T-helper 1 cell treated with Interleukin-12 subunit alpha and Interleukin-12 subunit beta and Interleukin-4 antibody, amounts not matched to agents 30 μg/mL and 1 μg/mL, for 36 hours (primary cell): Measurements from ENCODE around the gene CARD9.

ENCODE experiments used
- H3K27ac Mint-ChIP-seq: one replicate; pipeline ENCODE4 v1.8.0; 2021; ENCODE audit warnings: mild to moderate bottlenecking, mixed read lengths
- H3K27me3 Mint-ChIP-seq: one replicate; pipeline ENCODE4 v1.8.0; 2021; ENCODE audit warnings: low read depth, mixed read lengths
- H3K36me3 Mint-ChIP-seq: one replicate; pipeline ENCODE4 v1.8.0; 2021; ENCODE audit warnings: low read depth, mixed read lengths
- H3K4me1 Mint-ChIP-seq: one replicate; pipeline ENCODE4 v1.8.0; 2021; ENCODE audit warnings: low read depth, mixed read lengths
- H3K4me3 Mint-ChIP-seq: one replicate; pipeline ENCODE4 v1.8.0; 2021; ENCODE audit warnings: mild to moderate bottlenecking, moderate library complexity, mixed read lengths
- H3K9me3 Mint-ChIP-seq: one replicate; pipeline ENCODE4 v1.8.0; 2021; ENCODE audit warnings: mixed read lengths

Gene CARD9

DNA sequence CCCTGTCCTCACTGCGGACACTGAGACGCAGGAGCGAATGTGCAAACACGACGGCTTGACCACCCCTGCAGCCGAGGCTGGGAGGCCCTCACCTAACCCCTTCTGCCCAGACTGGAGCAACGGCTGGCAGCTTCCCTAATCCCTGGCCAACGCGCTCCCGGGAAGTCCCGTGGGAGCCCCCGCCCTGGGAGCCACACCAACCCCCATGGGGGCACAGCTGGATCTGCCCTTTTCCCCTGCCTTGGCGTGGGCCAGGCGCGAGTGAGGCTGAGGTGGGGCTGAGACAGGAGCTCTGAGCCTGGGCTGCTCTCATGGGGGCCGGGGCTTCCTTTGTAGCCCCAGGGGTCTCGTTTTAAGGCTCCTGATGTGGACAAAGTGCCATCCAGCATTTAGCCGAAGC lies 5.3 kb downstream of the CARD9 start:
- Mint-ChIP-seq H3K27ac (no peak overlapping the region), H3K9me3 (no peaks in the 10 kb centered on the region), H3K4me1 (peaks cover 3% of the 10 kb centered on the region), H3K4me3 (no peak overlapping the region), H3K27me3 (no peaks in the 10 kb centered on the region), H3K36me3 (no peaks in the 10 kb centered on the region)

DNA sequence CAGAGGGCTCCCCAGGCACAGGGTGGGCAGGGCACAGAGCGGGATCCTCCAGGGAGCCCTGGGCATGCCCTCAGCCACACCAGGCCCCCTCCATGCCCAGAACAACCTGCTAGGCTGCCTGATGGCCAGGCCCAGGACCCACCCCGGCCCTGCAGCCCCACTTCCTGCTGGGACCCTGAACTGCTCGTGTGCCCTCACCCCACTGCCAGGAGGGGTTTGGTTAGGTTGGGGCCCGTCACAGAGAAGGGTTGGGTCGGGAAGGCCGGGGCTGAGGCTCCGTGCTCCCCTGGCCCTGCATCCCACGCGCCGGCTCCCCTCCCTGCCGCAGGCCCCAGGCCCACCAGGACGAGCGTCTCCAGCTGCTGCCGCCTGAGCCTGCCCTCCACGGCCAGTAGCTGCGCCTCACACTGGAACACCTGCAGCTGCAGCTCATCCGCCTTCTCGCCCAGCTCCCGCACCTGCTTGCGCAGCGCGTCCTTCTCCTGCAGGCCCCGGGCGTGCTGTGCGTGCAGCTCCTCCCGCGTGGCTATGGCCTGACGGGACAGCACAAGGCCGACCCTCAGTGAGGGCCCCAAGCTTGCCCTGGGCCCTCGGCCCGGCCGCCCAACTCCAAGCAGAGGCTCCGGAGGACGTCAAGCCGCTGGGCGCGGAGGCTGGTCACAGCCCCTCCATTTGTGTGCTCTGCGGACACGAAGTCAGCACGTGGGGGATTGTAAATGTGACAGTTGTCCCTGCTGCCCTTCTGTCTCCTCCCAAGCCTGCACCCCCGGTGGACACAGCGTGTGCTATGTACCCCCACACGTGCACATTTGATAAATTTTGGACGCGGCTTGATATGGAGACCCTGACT lies 5.9 kb downstream of the CARD9 start:
- H3K27ac Mint-ChIP-seq: no peak overlapping the region
- H3K9me3 Mint-ChIP-seq: no peaks in the 10 kb centered on the region
- peaks cover 5% of the 10 kb centered on the region for H3K4me1 Mint-ChIP-seq
- no peaks in the 10 kb centered on the region for H3K27me3 Mint-ChIP-seq
- no peak overlapping the region for H3K4me3 Mint-ChIP-seq
- H3K36me3 Mint-ChIP-seq: no peaks in the 10 kb centered on the region

DNA sequence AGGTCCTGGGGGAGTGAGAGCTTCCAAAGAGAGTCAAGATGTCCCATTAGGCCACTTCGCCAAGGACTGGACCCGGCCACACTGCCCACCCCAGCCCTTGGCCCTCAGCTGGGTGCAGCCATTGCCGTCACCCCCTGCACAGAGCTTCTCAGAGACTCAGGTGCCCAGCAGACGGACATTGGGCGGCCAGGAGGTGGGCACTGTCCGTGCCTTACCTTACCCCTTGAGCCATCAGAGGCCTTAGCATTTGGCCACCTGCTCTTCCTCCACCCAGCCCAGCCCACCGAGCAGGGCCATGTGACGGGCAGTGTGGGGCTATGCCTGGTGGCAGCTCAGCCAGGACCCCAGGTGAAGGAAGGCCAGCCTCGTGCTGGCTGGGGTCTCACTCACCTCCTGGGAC lies 6.6 kb downstream of the CARD9 start:
- Mint-ChIP-seq H3K27me3 (no peaks in the 10 kb centered on the region), H3K9me3 (no peaks in the 10 kb centered on the region), H3K36me3 (no peaks in the 10 kb centered on the region), H3K4me3 (no peak overlapping the region), H3K27ac (no peak overlapping the region), H3K4me1 (peaks cover 6% of the 10 kb centered on the region)

DNA sequence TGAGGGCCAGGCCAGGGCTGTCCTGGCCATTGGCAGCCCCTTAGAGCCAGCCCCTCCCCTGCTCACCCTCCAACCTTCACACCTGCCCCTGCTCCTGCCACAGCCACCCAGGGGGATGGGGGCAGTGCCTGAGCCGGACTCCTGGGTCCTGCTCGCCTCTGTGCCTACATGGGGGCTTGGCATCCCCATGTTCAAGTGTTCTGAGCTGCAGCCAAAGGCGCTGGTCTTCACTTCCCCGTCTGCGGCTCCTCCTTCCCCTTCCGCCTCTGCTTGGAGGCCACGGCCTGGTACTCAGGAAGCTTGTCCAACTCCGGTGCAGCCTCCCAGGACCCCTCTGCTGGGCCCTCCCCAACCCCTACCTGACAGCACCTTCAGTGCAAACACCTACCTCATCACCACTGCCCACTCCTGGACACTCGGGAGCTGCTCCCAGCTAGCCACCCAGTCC lies 7.7 kb downstream of the CARD9 start:
- Mint-ChIP-seq H3K4me1 (peaks cover 6% of the 10 kb centered on the region), H3K9me3 (no peaks in the 10 kb centered on the region), H3K27me3 (no peaks in the 10 kb centered on the region), H3K36me3 (no peaks in the 10 kb centered on the region), H3K27ac (no peak overlapping the region), H3K4me3 (no peak overlapping the region)

DNA sequence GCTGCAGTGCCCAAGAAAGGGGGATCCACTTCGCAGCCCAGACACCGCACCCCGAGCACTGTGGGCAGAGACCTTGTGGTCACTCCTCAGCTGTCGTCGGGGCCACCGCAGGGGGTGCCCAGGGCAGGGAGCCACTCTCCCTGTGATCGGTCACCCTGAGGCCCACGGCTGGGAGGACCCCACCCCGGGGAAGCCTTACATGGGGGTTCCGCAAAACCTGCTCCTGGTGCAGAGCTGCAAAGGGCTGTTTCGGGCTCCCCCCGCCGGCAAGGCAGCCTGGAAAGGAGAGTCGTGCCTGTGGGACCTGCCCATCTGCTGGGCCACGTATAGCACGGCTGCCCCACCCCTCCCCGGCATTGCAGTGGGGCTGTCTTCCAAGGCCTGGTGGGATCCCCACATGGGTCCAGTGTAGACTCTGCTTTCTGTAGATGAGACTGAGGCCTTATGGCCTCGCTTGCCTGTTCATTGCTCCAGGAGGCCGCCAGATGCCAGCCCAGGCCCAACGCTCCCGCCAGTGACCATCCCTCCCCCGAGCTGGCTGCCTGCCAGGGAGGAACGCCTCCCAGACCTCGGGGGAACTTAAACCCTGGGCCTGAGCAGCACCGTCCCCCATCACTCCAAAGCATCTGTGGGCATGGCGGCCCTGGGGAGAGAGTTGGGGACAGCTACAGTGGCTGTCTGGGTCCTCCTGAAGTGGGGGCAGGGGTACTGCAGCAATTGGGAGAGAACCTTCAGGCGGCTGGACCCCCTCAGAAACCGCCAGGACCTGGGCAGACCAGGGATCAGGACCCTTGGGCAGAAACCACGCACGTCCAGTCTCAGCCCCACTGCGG lies 8.3 kb downstream of the CARD9 start:
- H3K27me3 Mint-ChIP-seq: no peaks in the 10 kb centered on the region
- H3K4me1 Mint-ChIP-seq: peaks cover 6% of the 10 kb centered on the region
- H3K36me3 Mint-ChIP-seq: no peaks in the 10 kb centered on the region
- no peaks in the 10 kb centered on the region for H3K9me3 Mint-ChIP-seq
- no peak overlapping the region for H3K27ac Mint-ChIP-seq
- H3K4me3 Mint-ChIP-seq: peak overlapping the region; percentile 10

DNA sequence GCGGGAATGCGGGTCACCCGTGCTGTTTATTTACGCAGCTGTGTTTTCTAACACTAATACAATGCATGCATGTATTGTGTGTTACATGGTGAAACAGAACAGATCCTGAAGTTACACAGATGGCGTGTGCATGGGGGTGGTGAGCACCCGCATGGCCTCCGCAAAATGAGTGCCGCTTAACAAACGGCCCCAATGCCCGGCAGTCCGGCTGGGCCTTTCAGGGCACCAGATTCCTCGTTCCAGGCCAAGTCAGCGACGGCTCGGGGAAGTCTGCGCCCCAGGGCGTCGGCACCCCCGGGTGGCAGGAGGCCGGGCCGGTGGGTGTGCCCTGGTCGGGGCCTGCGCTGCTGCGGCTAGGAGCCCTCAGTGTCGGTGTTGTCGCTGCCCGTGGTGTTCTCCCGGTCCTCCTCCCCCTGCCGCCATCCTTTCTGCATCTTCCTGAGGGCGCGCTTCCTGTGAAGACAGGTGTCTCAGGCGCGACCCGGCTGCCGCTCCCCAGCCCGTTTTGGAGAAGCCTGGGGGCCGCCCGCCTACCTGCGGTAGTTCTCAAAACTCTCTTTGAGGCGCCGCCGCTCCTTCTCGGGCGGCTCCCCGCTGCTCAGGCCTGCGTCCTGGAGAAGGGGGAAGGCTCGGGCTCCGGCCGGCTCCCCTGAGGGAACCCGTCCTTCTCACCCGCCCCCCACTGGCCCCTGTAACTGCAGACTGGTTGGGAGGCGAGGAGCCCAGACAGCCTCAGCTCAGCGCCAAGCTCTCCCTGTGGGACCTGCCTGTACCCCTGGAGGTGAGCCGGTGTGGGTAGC lies 9.3 kb downstream of the CARD9 start:
- Mint-ChIP-seq H3K27ac (no peak overlapping the region), H3K4me3 (peak overlapping the region; percentile 28), H3K27me3 (no peaks in the 10 kb centered on the region), H3K9me3 (no peaks in the 10 kb centered on the region), H3K4me1 (peaks cover 6% of the 10 kb centered on the region), H3K36me3 (no peaks in the 10 kb centered on the region)

DNA sequence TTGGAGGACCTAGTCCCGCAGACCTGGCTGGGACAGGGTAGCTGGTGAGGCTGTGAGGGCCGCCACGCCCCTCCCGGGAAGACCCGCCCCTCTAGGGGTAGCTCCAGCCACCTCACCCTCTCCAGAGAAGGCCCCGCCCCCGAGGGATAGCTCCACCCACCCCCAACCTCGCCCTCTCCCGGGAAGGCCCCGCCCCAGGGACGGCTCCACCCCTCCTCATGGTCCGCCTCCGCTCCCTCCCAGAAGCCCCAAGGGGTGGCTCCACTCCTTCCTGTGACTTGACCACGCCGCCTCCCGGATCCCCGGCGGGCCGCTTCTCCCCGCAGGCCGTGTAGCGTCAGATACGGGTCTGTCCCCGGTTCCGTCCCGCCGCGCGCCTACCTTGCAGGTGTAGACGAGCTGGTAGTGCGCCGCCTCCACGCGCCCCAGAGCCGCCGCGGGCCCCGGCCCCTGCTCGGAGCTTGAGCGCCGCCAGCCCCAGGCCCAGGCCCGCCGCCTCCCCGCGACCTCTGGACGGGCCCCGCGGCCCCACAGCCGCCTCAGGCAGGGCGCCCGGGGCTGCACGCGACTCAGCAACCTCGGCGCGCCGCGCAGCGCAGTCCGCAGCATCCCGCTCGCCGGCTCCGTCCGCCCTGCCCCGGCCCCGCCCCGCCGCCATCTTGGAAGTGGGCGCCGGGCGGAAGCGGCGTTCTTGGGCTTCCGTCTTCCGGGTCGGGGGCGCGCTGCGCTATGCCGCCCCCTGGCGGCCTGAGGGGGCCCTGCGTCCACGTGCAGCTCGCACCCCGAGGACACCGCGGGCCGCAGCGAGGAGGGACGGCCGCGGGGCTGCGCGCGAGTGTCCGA lies 10.1 kb downstream of the CARD9 start, which contains the start of gene DNLZ:
Gene DNLZ, minus strand, starts transcription at position 639 of the 843 bp plus-strand sequence. Its CDS starts 30 bp downstream, at position 609.
- H3K9me3 Mint-ChIP-seq: no peaks in the 10 kb centered on the region
- H3K27ac Mint-ChIP-seq: peak within 1 kb of the TSS; percentile 82
- peak within 1 kb of the TSS; percentile 79 for H3K4me3 Mint-ChIP-seq
- peaks cover 6% of the 10 kb centered on the region for H3K4me1 Mint-ChIP-seq
- no peaks in the 10 kb centered on the region for H3K36me3 Mint-ChIP-seq
- no peaks in the 10 kb centered on the region for H3K27me3 Mint-ChIP-seq

DNA sequence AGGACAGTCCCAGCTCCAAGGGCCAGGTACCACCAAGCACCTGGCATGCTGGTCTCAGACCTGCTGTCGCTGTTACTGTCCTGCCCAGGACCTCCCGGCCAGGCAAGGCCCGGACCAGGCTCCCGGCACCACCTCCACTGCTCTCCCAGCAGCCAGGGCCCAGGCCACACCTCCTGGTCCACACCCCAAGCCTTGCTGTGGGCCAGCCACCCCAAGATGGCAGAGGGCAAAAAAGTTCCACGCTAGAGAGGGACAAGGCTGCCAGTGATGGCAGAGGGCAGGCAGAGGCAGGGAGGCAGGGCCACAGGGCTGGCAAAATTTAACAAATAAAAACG lies 11.1 kb downstream of the CARD9 start:
- H3K9me3 Mint-ChIP-seq: no peaks in the 10 kb centered on the region
- H3K36me3 Mint-ChIP-seq: no peaks in the 10 kb centered on the region
- no peak overlapping the region for H3K27ac Mint-ChIP-seq
- H3K4me3 Mint-ChIP-seq: no peak overlapping the region
- no peaks in the 10 kb centered on the region for H3K27me3 Mint-ChIP-seq
- peaks cover 6% of the 10 kb centered on the region for H3K4me1 Mint-ChIP-seq

DNA sequence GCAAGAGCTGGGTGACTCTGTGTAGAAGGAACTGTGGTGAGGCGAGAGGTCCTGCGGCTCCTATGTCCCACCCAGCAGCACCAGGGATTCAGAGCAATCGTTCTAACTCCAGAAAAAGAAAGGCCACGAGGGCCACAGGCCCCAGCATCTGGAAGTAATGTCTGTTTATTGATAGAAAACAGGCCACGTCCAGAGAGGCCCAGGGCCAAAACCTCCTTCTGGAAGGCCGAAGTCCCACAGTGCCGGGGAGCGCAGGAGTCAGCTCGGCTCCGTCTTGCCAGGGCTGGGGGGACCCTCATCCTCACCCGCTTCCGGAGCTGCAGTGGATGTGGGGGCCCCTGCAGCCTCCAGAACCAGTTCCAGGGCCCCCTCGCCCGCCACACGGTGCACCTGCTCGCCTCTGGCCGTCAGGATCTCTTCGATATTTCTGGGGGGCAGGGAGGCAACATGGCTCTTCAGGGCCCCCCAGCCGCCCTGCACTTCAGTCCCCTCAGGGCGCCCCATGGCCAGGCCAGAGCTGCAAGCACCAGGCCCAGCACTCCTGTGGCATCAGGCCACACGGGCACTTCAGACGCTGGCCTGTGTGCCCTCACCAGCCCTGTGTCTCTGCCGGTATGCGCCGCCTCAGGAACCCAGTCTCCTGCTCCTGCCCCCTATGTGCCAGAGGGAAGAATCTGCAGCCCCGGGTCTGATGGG lies 11.6 kb downstream of the CARD9 start:
- Mint-ChIP-seq H3K9me3 (no peaks in the 10 kb centered on the region), H3K27ac (no peak overlapping the region), H3K27me3 (no peaks in the 10 kb centered on the region), H3K4me3 (no peak overlapping the region), H3K4me1 (peaks cover 6% of the 10 kb centered on the region), H3K36me3 (no peaks in the 10 kb centered on the region)

DNA sequence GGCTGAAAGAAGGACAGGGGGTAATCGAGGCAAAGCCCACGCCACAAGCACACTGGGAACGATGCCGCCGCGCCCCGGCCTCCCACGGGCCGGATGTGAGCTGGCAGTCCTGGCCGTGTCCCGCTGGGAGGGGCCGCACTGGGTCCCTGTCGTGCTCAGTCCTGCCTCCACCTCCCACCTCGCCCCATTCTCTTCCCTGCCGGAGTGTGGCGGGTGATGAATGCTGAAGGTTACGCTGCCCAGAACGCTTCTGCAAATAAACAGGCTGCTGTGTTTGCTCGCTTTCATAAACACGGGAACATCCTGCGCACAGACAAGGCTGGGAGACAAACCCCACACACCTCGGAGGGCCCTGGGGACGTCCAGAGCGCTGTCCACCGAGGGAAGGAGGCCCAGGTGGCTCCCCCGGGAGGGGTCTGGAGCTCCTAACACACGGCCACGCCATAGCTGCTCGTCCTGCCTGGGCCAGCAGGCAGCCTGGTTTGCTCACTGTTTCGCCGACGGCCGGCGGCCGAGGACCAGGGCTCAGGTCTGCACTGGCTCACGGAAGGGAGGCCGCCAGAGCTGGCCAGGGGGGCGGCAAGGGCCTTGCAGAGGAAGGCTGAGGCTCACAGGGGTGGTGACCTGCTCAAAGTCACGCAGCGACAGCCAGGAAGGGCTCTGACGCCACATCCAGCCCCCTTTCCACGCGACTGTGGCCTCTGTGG lies 12.3 kb downstream of the CARD9 start:
- Mint-ChIP-seq H3K27ac (no peak overlapping the region), H3K9me3 (no peaks in the 10 kb centered on the region), H3K4me3 (no peak overlapping the region), H3K36me3 (no peaks in the 10 kb centered on the region), H3K27me3 (no peaks in the 10 kb centered on the region), H3K4me1 (peaks cover 6% of the 10 kb centered on the region)

DNA sequence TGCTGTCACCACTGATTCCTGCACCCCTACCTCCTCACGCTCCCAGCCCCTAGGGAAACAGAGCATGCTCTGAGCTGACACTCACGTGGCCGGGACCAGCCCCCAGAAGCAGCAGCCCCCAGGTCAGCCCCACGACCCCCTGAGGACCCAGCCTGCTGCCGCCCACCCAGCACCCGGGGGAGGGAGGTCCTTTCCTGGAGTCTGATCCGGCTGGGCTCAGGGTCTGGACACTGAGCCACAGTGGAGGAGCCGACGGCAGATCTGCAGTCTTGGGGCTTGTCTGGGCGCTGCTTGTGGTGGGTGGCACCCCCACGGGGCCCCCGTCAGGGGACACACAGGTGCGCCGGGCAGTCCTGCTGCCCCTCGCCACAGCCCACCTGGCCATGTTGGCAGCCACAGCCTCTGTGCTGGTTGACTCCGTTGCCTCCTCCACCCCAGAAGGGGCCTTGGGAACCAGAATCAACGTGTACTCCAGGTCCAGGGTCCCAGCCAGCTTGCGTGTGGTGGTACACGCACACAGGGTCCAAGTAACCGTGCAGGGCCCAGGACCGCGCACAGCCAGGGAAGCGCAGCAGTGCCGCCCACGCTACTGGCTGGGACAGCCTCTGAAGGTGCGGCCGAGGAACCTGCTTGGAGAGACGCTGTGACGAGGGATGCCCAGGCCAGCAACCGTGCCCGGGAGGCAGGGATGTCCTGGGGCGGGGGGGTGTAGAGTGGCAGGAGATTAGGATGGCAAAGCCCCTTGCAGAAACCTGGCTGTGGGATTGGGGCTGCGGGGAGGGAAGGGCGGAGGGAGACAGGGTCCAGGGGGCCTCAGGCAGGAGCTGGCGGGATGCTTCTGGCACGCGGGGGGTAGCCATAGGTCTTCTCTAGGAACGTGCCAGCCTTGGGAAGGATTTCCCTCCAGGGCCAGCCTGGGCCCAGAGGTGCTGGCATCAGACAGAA lies 13.4 kb downstream of the CARD9 start:
- Mint-ChIP-seq H3K36me3 (no peaks in the 10 kb centered on the region), H3K4me3 (no peak overlapping the region), H3K9me3 (no peaks in the 10 kb centered on the region), H3K27ac (no peak overlapping the region), H3K27me3 (no peaks in the 10 kb centered on the region), H3K4me1 (peaks cover 6% of the 10 kb centered on the region)

DNA sequence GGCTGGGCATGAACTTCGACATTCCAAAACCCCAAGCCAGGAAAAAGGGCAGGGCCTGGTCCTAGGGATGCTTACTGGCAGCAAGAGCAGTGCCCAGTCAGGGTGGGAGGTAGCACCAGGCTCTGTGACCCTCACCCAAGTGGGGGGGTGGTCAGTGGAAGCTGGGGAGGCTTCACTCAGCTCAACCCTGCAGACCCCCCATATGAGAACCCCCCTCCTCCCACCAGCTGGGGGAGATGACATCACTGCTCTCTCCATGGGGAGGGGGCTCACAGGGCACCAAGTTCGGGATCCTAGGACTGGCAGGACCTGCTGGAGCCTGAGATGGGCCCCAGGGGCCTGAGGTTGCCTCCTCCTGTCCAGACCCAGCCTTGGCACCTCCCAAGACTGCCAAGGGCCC lies 14.6 kb downstream of the CARD9 start:
- Mint-ChIP-seq H3K27me3 (no peaks in the 10 kb centered on the region), H3K9me3 (no peaks in the 10 kb centered on the region), H3K4me3 (no peak overlapping the region), H3K27ac (no peak overlapping the region), H3K4me1 (peaks cover 6% of the 10 kb centered on the region), H3K36me3 (no peaks in the 10 kb centered on the region)
